ENCODE data around the gene ZNF598.

The ZNF598 gene

GRCh38 chr16:2053211-2053610 is 43.6 kb upstream of the ZNF598 start (continued):
- TF ChIP-seq ESRRG (CRISPR knock-in tag; IDR thresholded peaks at IDR 0.05) (no peak), RARB (CRISPR knock-in tag; IDR thresholded peaks at IDR 0.05) (no peak), ZNF8 (CRISPR knock-in tag; IDR thresholded peaks at IDR 0.05) (no peak), PPARA (CRISPR knock-in tag; IDR thresholded peaks at IDR 0.05; ENCODE audit: borderline replicate concordance) (no peak), POU6F1 (CRISPR knock-in tag; IDR thresholded peaks at IDR 0.05; ENCODE audit: borderline replicate concordance, low read depth) (no peak), ZNF70 (CRISPR knock-in tag; IDR thresholded peaks at IDR 0.05) (no peak), ZC3H10 (CRISPR knock-in tag; IDR thresholded peaks at IDR 0.05) (no peak), TOX (CRISPR knock-in tag; IDR thresholded peaks at IDR 0.05; ENCODE audit: borderline replicate concordance) (no peak)

GRCh38 chr16:2048116-2048543 is 38.5 kb upstream of the ZNF598 start:
- TF ChIP-seq CSDC2 (CRISPR knock-in tag; IDR thresholded peaks at IDR 0.05): no peak
- TF ChIP-seq CSRNP3 (CRISPR knock-in tag; IDR thresholded peaks at IDR 0.05): no peak
- TF ChIP-seq ZC3H10 (CRISPR knock-in tag; IDR thresholded peaks at IDR 0.05): no peak
- no peak for TF ChIP-seq TCF4 (CRISPR knock-in tag; IDR thresholded peaks at IDR 0.05; ENCODE audit: borderline replicate concordance)
- TF ChIP-seq ZNF565 (CRISPR knock-in tag; conservative IDR thresholded peaks at IDR 0.05; ENCODE audit: low read depth): no peak
- TF ChIP-seq ARNTL (CRISPR knock-in tag; IDR thresholded peaks at IDR 0.05; ENCODE audit: borderline replicate concordance, low read depth): no peak
- no peak for TF ChIP-seq ESRRG (CRISPR knock-in tag; IDR thresholded peaks at IDR 0.05)
- TF ChIP-seq BACH2 (CRISPR knock-in tag; IDR thresholded peaks at IDR 0.05; ENCODE audit: borderline replicate concordance): no peak
- no peak for TF ChIP-seq TOX (CRISPR knock-in tag; IDR thresholded peaks at IDR 0.05; ENCODE audit: borderline replicate concordance)
- TF ChIP-seq ZFP30 (CRISPR knock-in tag; IDR thresholded peaks at IDR 0.05): no peak
- ATAC-seq: peak; percentile 27

- TF ChIP-seq CSDC2 (CRISPR knock-in tag; IDR thresholded peaks at IDR 0.05) (0 out of 2 replicates have a peak, but pooled peaks have one; percentile 80), ZFP3 (CRISPR knock-in tag; IDR thresholded peaks at IDR 0.05) (peak; percentile 88), ZNF70 (CRISPR knock-in tag; IDR thresholded peaks at IDR 0.05) (peak; percentile 33; the same call in 1 of the 2 replicates), ISL1 (CRISPR knock-in tag; IDR thresholded peaks at IDR 0.05) (no peak), TSHZ2 (CRISPR knock-in tag; IDR thresholded peaks at IDR 0.05) (0 out of 2 replicates have a peak, but pooled peaks have one; percentile 54), OSR1 (CRISPR knock-in tag; IDR thresholded peaks at IDR 0.05) (no peak)
- peak; percentile 97 for ATAC-seq
Measured at GRCh38 chr16:2047330-2048115, 37.9 kb upstream of the ZNF598 start, which contains the start of the genes NTHL1 and TSC2. Gene NTHL1, minus strand, starts transcription at chr16:2047834. Its CDS starts 11 bp downstream, at chr16:2047823. Gene TSC2, plus strand, starts transcription at chr16:2047985. Its CDS starts 631 bp downstream, at chr16:2048616.

- peak; percentile 44 for ATAC-seq
- TF ChIP-seq RARB (CRISPR knock-in tag; IDR thresholded peaks at IDR 0.05) (no peak), GLIS3 (CRISPR knock-in tag; IDR thresholded peaks at IDR 0.05) (no peak), OSR1 (CRISPR knock-in tag; IDR thresholded peaks at IDR 0.05) (no peak), TSHZ2 (CRISPR knock-in tag; IDR thresholded peaks at IDR 0.05) (no peak), ISL1 (CRISPR knock-in tag; IDR thresholded peaks at IDR 0.05) (no peak), ESRRG (CRISPR knock-in tag; IDR thresholded peaks at IDR 0.05) (no peak), ZNF8 (CRISPR knock-in tag; IDR thresholded peaks at IDR 0.05) (no peak), CREB5 (CRISPR knock-in tag; IDR thresholded peaks at IDR 0.05; ENCODE audit: low read depth) (no peak), POU6F1 (CRISPR knock-in tag; IDR thresholded peaks at IDR 0.05; ENCODE audit: borderline replicate concordance, low read depth) (no peak), ZC3H10 (CRISPR knock-in tag; IDR thresholded peaks at IDR 0.05) (no peak), ZNF565 (CRISPR knock-in tag; conservative IDR thresholded peaks at IDR 0.05; ENCODE audit: low read depth) (no peak), CSDC2 (CRISPR knock-in tag; IDR thresholded peaks at IDR 0.05) (no peak), SNAI2 (CRISPR knock-in tag; IDR thresholded peaks at IDR 0.05) (no peak), ZFP30 (CRISPR knock-in tag; IDR thresholded peaks at IDR 0.05) (no peak), BACH2 (CRISPR knock-in tag; IDR thresholded peaks at IDR 0.05; ENCODE audit: borderline replicate concordance) (no peak)
Measured at GRCh38 chr16:2046893-2047329, 37.3 kb upstream of the ZNF598 start.
